K562 (cell line): ENCODE results near the gene TDRD12. TPM values are rescaled to one million over a fixed set of nuclear protein-coding genes. Genes with fewer than 3 reads are reported as not detected.

Source experiments
- MAZ ChIP-seq, 2 experiments: fragments of 450-650 bp in 1 of 2; sonication (generic) in 1 of 2; formaldehyde crosslinking; IDR thresholded peaks in 1 of 2; conservative IDR thresholded peaks in 1 of 2; 2 replicates each; pipeline versions ENCODE4 v1.4.0 to v1.5.0; 2020; ENCODE audit warnings: mild to moderate bottlenecking in 1 of 2, missing genetic modification reagents in 1 of 2
- MCM2 ChIP-seq: fragments of 450-650 bp; IDR thresholded peaks from 2 replicates; pipeline ENCODE4 v1.6.1; 2017; ENCODE audit warnings: low read depth, mild to moderate bottlenecking
- POLR3G ChIP-seq: IDR thresholded peaks from 2 replicates; pipeline ENCODE4 v1.6.1; 2011; ENCODE audit not compliant: insufficient read length, insufficient replicate concordance; ENCODE audit errors: extremely low read depth
- RCOR1 ChIP-seq, 2 experiments: IDR thresholded peaks; 2 replicates each; pipeline ENCODE4 v1.6.1; 2012; ENCODE audit warnings: low read depth in 2 of 2, low read length in 2 of 2, borderline replicate concordance in 1 of 2, improper control_type of control experiment in 1 of 2
- polyA plus RNA-seq, 8 experiments: library from polyadenylated mRNA; depleted of rRNA in 4 of 8; stranded (reverse) in 5 of 8; unstranded in 3 of 8; fragments of >200 nt; fragmentation: Nextera tagmentation in 2 of 8; fragmentation: Illumina TruSeq in 1 of 8; extraction: Ambion mirVana in 2 of 8; extraction: Trizol in 1 of 8; gene quantifications; 2 replicates each; pipeline versions ENCODE4 v1.2.1 to v1.2.3, GENCODE V29; 2011 to 2014; ENCODE audit warnings: inconsistent platforms in 1 of 8, missing spikeins in 1 of 8
- total RNA-seq, 7 experiments: library from RNA; depleted of rRNA in 6 of 7; stranded (reverse); fragments of >200 nt in 6 of 7; fragmentation: Illumina TruSeq in 2 of 7; extraction: Trizol in 2 of 7; gene quantifications; 2 replicates each; pipeline versions ENCODE4 v1.2.1 to v1.2.3, GENCODE V29; 2011 to 2021; ENCODE audit warnings: low replicate concordance in 1 of 7
- TF ChIP-seq, protein P1 (sequence below): sonication (generic); formaldehyde crosslinking; IDR thresholded peaks from 2 replicates; pipeline ENCODE4 v1.8.0; 2023; ENCODE audit warnings: missing genetic modification reagents, mild to moderate bottlenecking, borderline replicate concordance
- TF ChIP-seq, protein P2 (sequence below): fragments of 450-650 bp; IDR thresholded peaks from 2 replicates; pipeline ENCODE4 v1.6.1; 2016; ENCODE audit warnings: low read depth

TDRD12 gene
- total and polyA plus RNA-seq, 9 of the 15 experiments (the other 6 are each of a cell fraction or from before 2014, with no cell fraction given), result 0.03 TPM; not detected in 8

DNA sequence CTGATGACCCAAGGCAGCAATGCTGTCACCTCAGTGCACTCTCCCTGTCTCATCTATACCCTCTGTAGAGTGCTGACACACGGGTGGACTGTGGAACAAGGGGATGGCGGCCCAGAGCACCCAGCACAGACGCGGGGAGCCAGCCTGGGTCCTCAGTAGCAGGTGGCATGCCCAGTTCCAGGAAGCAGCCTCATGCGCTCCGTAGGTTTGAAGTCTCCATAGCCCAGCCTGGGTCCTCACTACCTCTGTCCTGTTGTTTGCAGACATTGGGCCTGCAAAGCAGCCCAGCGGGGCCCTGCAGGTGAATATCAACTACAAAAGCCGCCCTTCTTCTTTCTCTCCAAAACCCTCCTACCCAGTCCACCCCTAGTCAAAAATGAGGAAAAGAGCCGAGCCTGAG is 155.0 kb downstream of the TDRD12 start (continued):
- TF ChIP-seq, protein P1, sequence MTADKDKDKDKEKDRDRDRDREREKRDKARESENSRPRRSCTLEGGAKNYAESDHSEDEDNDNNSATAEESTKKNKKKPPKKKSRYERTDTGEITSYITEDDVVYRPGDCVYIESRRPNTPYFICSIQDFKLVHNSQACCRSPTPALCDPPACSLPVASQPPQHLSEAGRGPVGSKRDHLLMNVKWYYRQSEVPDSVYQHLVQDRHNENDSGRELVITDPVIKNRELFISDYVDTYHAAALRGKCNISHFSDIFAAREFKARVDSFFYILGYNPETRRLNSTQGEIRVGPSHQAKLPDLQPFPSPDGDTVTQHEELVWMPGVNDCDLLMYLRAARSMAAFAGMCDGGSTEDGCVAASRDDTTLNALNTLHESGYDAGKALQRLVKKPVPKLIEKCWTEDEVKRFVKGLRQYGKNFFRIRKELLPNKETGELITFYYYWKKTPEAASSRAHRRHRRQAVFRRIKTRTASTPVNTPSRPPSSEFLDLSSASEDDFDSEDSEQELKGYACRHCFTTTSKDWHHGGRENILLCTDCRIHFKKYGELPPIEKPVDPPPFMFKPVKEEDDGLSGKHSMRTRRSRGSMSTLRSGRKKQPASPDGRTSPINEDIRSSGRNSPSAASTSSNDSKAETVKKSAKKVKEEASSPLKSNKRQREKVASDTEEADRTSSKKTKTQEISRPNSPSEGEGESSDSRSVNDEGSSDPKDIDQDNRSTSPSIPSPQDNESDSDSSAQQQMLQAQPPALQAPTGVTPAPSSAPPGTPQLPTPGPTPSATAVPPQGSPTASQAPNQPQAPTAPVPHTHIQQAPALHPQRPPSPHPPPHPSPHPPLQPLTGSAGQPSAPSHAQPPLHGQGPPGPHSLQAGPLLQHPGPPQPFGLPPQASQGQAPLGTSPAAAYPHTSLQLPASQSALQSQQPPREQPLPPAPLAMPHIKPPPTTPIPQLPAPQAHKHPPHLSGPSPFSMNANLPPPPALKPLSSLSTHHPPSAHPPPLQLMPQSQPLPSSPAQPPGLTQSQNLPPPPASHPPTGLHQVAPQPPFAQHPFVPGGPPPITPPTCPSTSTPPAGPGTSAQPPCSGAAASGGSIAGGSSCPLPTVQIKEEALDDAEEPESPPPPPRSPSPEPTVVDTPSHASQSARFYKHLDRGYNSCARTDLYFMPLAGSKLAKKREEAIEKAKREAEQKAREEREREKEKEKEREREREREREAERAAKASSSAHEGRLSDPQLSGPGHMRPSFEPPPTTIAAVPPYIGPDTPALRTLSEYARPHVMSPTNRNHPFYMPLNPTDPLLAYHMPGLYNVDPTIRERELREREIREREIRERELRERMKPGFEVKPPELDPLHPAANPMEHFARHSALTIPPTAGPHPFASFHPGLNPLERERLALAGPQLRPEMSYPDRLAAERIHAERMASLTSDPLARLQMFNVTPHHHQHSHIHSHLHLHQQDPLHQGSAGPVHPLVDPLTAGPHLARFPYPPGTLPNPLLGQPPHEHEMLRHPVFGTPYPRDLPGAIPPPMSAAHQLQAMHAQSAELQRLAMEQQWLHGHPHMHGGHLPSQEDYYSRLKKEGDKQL (CRISPR knock-in tag), result no peak
- TF ChIP-seq MCM2 (no peak), MAZ (CRISPR knock-in tag; conservative IDR thresholded peaks at IDR 0.05 in 1 of 2, IDR thresholded peaks at IDR 0.05 in 1 of 2) (no peak), RCOR1 (IDR thresholded peaks at IDR 0.05; ENCODE audit: borderline replicate concordance in 1 of 2, low read depth in 2 of 2, low read length in 2 of 2) (no peak), POLR3G (no peak)
- TF ChIP-seq, protein P2, sequence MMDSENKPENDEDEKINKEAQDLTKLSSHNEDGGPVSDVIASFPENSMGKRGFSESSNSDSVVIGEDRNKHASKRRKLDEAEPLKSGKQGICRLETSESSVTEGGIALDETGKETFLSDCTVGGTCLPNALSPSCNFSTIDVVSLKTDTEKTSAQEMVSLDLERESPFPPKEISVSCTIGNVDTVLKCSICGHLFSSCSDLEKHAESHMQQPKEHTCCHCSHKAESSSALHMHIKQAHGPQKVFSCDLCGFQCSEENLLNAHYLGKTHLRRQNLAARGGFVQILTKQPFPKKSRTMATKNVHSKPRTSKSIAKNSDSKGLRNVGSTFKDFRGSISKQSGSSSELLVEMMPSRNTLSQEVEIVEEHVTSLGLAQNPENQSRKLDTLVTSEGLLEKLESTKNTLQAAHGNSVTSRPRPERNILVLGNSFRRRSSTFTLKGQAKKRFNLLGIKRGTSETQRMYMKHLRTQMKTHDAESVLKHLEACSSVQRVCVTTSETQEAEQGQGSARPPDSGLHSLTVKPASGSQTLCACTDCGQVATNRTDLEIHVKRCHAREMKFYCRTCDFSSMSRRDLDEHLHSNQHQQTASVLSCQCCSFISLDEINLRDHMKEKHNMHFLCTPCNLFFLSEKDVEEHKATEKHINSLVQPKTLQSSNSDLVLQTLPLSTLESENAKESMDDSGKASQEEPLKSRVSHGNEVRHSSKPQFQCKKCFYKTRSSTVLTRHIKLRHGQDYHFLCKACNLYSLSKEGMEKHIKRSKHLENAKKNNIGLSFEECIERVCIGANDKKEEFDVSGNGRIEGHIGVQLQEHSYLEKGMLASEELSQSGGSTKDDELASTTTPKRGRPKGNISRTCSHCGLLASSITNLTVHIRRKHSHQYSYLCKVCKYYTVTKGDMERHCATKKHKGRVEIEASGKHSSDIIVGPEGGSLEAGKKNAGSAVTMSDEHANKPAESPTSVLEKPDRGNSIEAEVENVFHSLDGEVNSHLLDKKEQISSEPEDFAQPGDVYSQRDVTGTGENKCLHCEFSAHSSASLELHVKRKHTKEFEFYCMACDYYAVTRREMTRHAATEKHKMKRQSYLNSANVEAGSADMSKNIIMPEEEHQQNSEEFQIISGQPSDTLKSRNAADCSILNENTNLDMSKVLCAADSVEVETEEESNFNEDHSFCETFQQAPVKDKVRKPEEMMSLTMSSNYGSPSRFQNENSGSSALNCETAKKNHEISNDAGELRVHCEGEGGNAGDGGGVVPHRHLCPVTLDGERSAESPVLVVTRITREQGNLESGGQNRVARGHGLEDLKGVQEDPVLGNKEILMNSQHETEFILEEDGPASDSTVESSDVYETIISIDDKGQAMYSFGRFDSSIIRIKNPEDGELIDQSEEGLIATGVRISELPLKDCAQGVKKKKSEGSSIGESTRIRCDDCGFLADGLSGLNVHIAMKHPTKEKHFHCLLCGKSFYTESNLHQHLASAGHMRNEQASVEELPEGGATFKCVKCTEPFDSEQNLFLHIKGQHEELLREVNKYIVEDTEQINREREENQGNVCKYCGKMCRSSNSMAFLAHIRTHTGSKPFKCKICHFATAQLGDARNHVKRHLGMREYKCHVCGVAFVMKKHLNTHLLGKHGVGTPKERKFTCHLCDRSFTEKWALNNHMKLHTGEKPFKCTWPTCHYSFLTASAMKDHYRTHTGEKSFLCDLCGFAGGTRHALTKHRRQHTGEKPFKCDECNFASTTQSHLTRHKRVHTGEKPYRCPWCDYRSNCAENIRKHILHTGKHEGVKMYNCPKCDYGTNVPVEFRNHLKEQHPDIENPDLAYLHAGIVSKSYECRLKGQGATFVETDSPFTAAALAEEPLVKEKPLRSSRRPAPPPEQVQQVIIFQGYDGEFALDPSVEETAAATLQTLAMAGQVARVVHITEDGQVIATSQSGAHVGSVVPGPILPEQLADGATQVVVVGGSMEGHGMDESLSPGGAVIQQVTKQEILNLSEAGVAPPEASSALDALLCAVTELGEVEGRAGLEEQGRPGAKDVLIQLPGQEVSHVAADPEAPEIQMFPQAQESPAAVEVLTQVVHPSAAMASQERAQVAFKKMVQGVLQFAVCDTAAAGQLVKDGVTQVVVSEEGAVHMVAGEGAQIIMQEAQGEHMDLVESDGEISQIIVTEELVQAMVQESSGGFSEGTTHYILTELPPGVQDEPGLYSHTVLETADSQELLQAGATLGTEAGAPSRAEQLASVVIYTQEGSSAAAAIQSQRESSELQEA, result no peak
- TF ChIP-seq, all 486 proteins: peak for 0
